K562 (cell line): ENCODE measurements around the gene CTXND1. TPM values are rescaled to one million over a fixed set of nuclear protein-coding genes. Genes with fewer than 3 reads are reported as not detected.

Experiments used
- CXXC5 ChIP-seq: fragments of 250-450 bp; sonication (Bioruptor Pico); IDR thresholded peaks from 2 replicates; pipeline ENCODE4 v1.8.0; 2022; ENCODE audit warnings: inconsistent platforms, mild to moderate bottlenecking, moderate library complexity
- ETV5 ChIP-seq: sonication (generic); formaldehyde crosslinking; IDR thresholded peaks from 2 replicates; pipeline ENCODE4 v1.4.0; 2020; ENCODE audit warnings: low read depth, mild to moderate bottlenecking, missing genetic modification reagents
- MAZ ChIP-seq, 2 experiments: fragments of 450-650 bp in 1 of 2; sonication (generic) in 1 of 2; formaldehyde crosslinking; IDR thresholded peaks in 1 of 2; conservative IDR thresholded peaks in 1 of 2; 2 replicates each; pipeline versions ENCODE4 v1.4.0 to v1.5.0; 2020; ENCODE audit warnings: mild to moderate bottlenecking in 1 of 2, missing genetic modification reagents in 1 of 2
- MXI1 ChIP-seq: IDR thresholded peaks from 2 replicates; pipeline ENCODE4 v1.6.1; 2011; ENCODE audit warnings: low read depth, mild to moderate bottlenecking, improper control_type of control experiment, low read length
- MYC ChIP-seq, 2 experiments: fragments of 250-450 bp in 1 of 2; sonication (Bioruptor Pico) in 1 of 2; IDR thresholded peaks; 2 replicates each; pipeline versions ENCODE4 v1.5.1 to v1.6.1; 2012 to 2021; ENCODE audit warnings: low read depth in 2 of 2, borderline replicate concordance in 1 of 2, improper control_type of control experiment in 1 of 2, low read length in 1 of 2, mild to moderate bottlenecking in 1 of 2, moderate library complexity in 1 of 2
- SIN3A ChIP-seq, 2 experiments: fragments of 150-350 bp in 1 of 2; IDR thresholded peaks; 2 replicates each; pipeline ENCODE4 v1.6.1; 2011 to 2016; ENCODE audit warnings: borderline replicate concordance in 2 of 2, low read depth in 2 of 2, low read length in 2 of 2, mild to moderate bottlenecking in 2 of 2, moderate library complexity in 2 of 2; ENCODE audit not compliant: control insufficient read depth in 1 of 2
- TBP ChIP-seq: optimal IDR thresholded peaks from 2 replicates; pipeline ENCODE3; 2011; ENCODE audit warnings: low read depth, low read length, improper control_type of control experiment
- polyA plus RNA-seq, 8 experiments: library from polyadenylated mRNA; depleted of rRNA in 4 of 8; stranded (reverse) in 5 of 8; unstranded in 3 of 8; fragments of >200 nt; fragmentation: Nextera tagmentation in 2 of 8; fragmentation: Illumina TruSeq in 1 of 8; extraction: Ambion mirVana in 2 of 8; extraction: Trizol in 1 of 8; gene quantifications; 2 replicates each; pipeline versions ENCODE4 v1.2.1 to v1.2.3, GENCODE V29; 2011 to 2014; ENCODE audit warnings: inconsistent platforms in 1 of 8, missing spikeins in 1 of 8
- total RNA-seq, 7 experiments: library from RNA; depleted of rRNA in 6 of 7; stranded (reverse); fragments of >200 nt in 6 of 7; fragmentation: Illumina TruSeq in 2 of 7; extraction: Trizol in 2 of 7; gene quantifications; 2 replicates each; pipeline versions ENCODE4 v1.2.1 to v1.2.3, GENCODE V29; 2011 to 2021; ENCODE audit warnings: low replicate concordance in 1 of 7
- TF ChIP-seq, protein P1 (sequence below), 2 experiments: fragments of 450-650 bp; conservative IDR thresholded peaks; 2 replicates each; pipeline ENCODE4 v1.6.1; 2017; ENCODE audit warnings: mild to moderate bottlenecking in 2 of 2, moderate library complexity in 2 of 2
- TF ChIP-seq, protein P2 (sequence below), 2 experiments: IDR thresholded peaks; 2 replicates each; pipeline ENCODE4 v1.6.1; 2011; ENCODE audit warnings: borderline replicate concordance in 1 of 2, control low read depth in 1 of 2, low read depth in 1 of 2, low read length in 1 of 2, mild to moderate bottlenecking in 1 of 2, mixed read lengths in 1 of 2, moderate library complexity in 1 of 2; ENCODE audit not compliant: insufficient read depth in 1 of 2, insufficient read length in 1 of 2, poor library complexity in 1 of 2, severe bottlenecking in 1 of 2; ENCODE audit errors: extremely low read depth in 1 of 2
- TF ChIP-seq, protein P3 (sequence below): fragments of 200-800 bp; sonication (Bioruptor generic); IDR thresholded peaks from 2 replicates; pipeline ENCODE4 v1.6.1; 2017; ENCODE audit warnings: missing genetic modification characterization, missing compliant biosample characterization
- TF ChIP-seq, protein P4 (sequence below): sonication (generic); formaldehyde crosslinking; IDR thresholded peaks from 2 replicates; pipeline ENCODE4 v1.8.0; 2023; ENCODE audit warnings: mild to moderate bottlenecking, missing genetic modification reagents
- TF ChIP-seq, protein P5 (sequence below): sonication (generic); formaldehyde crosslinking; IDR thresholded peaks from 2 replicates; pipeline ENCODE4 v1.9.0; 2022; ENCODE audit warnings: mild to moderate bottlenecking, missing genetic modification reagents

The CTXND1 gene
- total and polyA plus RNA-seq, 9 of the 15 experiments (the other 6 are each of a cell fraction or from before 2014, with no cell fraction given) = 0.04 TPM; not detected in 7

DNA sequence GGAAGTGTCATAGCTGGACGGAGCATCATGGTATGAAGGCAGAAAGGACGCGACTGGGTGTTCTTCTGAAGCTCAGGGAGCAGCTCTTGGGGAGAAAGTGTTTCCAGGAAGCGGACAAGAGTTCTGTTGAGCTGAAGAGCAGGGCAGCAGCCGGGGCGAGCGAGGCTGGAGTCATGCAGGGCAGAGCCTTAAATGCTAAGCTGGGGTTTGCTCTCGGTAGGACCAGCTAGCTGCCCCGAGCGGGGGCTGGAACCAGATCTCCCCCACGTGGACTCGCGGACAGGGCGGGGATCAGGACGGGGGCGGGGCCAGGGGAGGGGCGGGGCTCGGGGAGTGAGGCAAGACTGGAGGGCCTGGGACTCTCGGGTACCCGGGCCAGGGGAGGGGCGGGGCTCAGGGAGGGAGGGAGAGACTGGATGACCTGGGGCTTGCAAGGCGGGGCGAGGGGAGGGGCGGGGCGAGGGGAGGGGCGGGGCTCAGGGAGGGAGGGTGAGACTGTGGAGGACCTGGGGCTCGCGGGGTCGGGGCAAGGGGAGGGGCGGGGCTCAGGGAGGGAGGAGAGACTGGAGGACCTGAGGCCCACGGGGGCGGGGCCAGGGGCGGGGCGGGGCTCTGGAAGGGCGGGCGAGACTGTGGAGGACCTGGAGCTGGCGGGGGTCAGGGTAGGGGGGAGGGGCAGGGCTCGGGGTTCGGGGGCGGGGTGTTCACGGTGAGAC, 99.7 kb downstream of the CTXND1 start (continued):
- TF ChIP-seq SIN3A (IDR thresholded peaks at IDR 0.05; ENCODE audit: borderline replicate concordance in 2 of 2, control insufficient read depth in 1 of 2, low read depth in 2 of 2, low read length in 2 of 2) (peak in 1 of 2 experiments; percentile 20; a peak in 1 of 4 replicates), ETV5 (no peak), MXI1 (peak; percentile 71; the same call in 1 of the 2 replicates), MAZ (CRISPR knock-in tag; conservative IDR thresholded peaks at IDR 0.05 in 1 of 2, IDR thresholded peaks at IDR 0.05 in 1 of 2) (0 out of 4 replicates have a peak, but pooled peaks of 1 of the 2 experiments have one; percentile 33), TBP (peak; percentile 22), CXXC5 (0 out of 2 replicates have a peak, but pooled peaks have one; percentile 23), MYC (IDR thresholded peaks at IDR 0.05; ENCODE audit: low read depth, low read length) (peak; percentile 69), MYC (CRISPR knock-in tag; IDR thresholded peaks at IDR 0.05; ENCODE audit: borderline replicate concordance, low read depth) (no peak)
- TF ChIP-seq, protein P1, sequence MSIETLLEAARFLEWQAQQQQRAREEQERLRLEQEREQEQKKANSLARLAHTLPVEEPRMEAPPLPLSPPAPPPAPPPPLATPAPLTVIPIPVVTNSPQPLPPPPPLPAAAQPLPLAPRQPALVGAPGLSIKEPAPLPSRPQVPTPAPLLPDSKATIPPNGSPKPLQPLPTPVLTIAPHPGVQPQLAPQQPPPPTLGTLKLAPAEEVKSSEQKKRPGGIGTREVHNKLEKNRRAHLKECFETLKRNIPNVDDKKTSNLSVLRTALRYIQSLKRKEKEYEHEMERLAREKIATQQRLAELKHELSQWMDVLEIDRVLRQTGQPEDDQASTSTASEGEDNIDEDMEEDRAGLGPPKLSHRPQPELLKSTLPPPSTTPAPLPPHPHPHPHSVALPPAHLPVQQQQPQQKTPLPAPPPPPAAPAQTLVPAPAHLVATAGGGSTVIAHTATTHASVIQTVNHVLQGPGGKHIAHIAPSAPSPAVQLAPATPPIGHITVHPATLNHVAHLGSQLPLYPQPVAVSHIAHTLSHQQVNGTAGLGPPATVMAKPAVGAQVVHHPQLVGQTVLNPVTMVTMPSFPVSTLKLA (conservative IDR thresholded peaks at IDR 0.05) = peak; percentile 60 to 71
- TF ChIP-seq, protein P2, sequence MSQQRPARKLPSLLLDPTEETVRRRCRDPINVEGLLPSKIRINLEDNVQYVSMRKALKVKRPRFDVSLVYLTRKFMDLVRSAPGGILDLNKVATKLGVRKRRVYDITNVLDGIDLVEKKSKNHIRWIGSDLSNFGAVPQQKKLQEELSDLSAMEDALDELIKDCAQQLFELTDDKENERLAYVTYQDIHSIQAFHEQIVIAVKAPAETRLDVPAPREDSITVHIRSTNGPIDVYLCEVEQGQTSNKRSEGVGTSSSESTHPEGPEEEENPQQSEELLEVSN (IDR thresholded peaks at IDR 0.05; ENCODE audit: borderline replicate concordance in 1 of 2, extremely low read depth in 1 of 2, insufficient read depth in 1 of 2, insufficient read length in 1 of 2, low read depth in 1 of 2, low read length in 1 of 2, poor library complexity in 1 of 2, severe bottlenecking in 1 of 2) = peak in 1 of 2 experiments; percentile 50
- TF ChIP-seq, protein P3, sequence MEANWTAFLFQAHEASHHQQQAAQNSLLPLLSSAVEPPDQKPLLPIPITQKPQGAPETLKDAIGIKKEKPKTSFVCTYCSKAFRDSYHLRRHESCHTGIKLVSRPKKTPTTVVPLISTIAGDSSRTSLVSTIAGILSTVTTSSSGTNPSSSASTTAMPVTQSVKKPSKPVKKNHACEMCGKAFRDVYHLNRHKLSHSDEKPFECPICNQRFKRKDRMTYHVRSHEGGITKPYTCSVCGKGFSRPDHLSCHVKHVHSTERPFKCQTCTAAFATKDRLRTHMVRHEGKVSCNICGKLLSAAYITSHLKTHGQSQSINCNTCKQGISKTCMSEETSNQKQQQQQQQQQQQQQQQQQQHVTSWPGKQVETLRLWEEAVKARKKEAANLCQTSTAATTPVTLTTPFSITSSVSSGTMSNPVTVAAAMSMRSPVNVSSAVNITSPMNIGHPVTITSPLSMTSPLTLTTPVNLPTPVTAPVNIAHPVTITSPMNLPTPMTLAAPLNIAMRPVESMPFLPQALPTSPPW = peak; percentile 90
- TF ChIP-seq, protein P4, sequence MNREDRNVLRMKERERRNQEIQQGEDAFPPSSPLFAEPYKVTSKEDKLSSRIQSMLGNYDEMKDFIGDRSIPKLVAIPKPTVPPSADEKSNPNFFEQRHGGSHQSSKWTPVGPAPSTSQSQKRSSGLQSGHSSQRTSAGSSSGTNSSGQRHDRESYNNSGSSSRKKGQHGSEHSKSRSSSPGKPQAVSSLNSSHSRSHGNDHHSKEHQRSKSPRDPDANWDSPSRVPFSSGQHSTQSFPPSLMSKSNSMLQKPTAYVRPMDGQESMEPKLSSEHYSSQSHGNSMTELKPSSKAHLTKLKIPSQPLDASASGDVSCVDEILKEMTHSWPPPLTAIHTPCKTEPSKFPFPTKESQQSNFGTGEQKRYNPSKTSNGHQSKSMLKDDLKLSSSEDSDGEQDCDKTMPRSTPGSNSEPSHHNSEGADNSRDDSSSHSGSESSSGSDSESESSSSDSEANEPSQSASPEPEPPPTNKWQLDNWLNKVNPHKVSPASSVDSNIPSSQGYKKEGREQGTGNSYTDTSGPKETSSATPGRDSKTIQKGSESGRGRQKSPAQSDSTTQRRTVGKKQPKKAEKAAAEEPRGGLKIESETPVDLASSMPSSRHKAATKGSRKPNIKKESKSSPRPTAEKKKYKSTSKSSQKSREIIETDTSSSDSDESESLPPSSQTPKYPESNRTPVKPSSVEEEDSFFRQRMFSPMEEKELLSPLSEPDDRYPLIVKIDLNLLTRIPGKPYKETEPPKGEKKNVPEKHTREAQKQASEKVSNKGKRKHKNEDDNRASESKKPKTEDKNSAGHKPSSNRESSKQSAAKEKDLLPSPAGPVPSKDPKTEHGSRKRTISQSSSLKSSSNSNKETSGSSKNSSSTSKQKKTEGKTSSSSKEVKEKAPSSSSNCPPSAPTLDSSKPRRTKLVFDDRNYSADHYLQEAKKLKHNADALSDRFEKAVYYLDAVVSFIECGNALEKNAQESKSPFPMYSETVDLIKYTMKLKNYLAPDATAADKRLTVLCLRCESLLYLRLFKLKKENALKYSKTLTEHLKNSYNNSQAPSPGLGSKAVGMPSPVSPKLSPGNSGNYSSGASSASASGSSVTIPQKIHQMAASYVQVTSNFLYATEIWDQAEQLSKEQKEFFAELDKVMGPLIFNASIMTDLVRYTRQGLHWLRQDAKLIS (CRISPR knock-in tag) = 0 out of 2 replicates have a peak, but pooled peaks have one; percentile 72
- TF ChIP-seq, protein P5, sequence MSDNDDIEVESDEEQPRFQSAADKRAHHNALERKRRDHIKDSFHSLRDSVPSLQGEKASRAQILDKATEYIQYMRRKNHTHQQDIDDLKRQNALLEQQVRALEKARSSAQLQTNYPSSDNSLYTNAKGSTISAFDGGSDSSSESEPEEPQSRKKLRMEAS (CRISPR knock-in tag) = peak; percentile 56
